HG03103 (cell line): ENCODE measurements around the gene ERMP1.
"Not testable (repeated sequence)": the region's sequence is repeated elsewhere in the genome, so short reads cannot be mapped to it uniquely, and the experiment has no call there.

Experiments
- ATAC-seq: cut with Tn5 transposase; IDR thresholded peaks from one replicate; pipeline ENCODE4 v1.9.1; 2021; ENCODE audit warnings: low read depth; ENCODE audit not compliant: unreplicated experiment

The ERMP1 gene

DNA sequence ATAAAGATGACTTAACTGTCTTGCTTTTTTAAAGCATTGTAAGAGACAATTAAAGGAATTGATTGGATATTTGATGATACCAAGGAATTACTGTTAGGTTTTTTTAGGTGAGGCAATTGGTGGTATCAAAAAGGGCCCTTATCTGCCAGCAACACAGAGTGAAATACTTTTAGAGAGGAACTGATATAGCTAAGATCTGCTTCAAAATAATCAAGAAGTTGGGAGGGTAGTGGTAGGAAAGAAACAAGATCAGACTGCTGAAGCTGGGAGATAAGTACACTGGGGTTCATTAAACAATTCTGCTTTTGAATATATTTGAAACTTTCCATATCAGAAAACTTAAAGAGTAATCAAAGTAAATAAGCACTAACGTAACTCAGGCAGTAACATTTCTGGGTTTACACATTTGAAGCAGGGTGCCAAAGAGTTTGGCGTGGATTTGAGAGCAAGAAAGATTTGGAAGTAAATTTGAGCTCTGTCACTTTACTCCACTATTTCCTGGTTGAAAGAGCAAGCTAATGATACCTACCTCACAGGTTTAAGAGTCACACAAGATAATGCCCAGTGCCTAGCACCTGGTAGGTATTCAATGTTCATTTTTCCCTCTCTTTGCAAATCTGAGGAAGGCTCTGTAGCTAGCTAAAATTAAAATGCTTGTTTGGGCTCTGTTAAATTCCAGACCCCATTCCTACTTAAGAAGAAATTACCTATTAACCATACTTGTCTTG lies 6.9 kb downstream of the ERMP1 start:
- ATAC-seq: no peak

DNA sequence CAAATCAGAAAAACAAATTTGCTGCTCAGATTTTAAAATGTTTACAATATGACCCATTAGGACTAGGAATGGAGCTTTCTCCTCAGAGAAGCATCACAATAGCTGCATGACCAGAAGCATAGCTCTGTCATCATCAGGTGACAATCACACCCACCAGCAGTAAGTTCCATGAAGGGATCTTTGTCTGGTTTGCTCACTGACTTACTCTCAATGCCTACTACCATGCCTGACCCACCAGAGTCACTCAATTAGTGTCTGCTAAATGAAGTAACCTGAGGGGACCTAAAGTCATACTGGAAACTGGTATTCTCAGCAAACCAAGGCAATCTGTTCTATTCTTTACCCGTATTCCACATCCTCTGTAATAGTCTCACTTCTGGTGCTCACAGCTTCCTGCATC lies 7.7 kb downstream of the ERMP1 start:
- no peak for ATAC-seq

DNA sequence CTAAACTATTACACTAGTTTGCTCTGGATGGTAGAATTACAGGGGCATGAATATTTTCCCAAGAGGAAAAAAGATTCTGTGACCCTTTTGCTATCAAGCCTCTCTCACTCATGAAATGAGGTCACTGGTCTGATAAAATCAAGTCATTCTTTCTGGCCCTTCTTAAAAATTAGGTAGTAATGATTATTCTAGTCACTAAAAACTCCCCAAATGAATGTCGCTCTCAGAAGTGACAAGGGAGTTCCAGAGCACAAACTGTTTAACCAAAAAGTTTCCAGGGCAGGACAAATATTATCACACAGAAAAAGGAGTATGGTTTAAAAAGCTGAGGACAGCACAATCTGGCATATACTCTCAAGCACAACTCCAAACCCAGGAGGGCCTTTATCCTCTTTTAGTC lies 12.5 kb downstream of the ERMP1 start:
- ATAC-seq: no peak

GRCh38 chr9:5819174-5819573 lies 13.7 kb downstream of the ERMP1 start:
- ATAC-seq: no peak

GRCh38 chr9:5818424-5819142 lies 14.3 kb downstream of the ERMP1 start:
- no peak for ATAC-seq

- no peak for ATAC-seq
Measured at GRCh38 chr9:5817862-5818261, 15.1 kb downstream of the ERMP1 start.

GRCh38 chr9:5815461-5815860 lies 17.5 kb downstream of the ERMP1 start:
- no peak for ATAC-seq

GRCh38 chr9:5813824-5814223 lies 19.1 kb downstream of the ERMP1 start:
- ATAC-seq: no peak

GRCh38 chr9:5811751-5812150 lies 21.2 kb downstream of the ERMP1 start:
- ATAC-seq: no peak

DNA sequence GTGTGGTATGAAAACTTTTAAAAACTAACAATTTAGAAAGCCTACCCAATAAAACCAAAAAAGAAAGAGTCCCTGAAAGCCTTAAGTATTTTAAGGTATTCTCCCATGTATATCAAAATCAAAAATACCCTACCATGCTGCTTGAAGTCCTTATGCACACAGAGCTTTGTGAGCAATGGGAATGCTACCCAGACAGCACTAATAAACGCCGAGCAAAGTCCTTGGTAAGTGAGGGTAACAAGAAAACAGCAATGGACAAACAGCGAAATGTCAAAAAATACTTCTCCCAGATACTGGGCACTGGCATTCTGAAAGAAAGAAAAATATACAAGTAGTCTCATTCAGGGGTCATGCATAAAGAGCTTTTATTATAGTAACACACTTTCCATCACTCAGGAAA lies 27.4 kb downstream of the ERMP1 start:
- ATAC-seq: no peak

GRCh38 chr9:5801739-5802113 lies 31.2 kb downstream of the ERMP1 start:
- no peak for ATAC-seq

DNA sequence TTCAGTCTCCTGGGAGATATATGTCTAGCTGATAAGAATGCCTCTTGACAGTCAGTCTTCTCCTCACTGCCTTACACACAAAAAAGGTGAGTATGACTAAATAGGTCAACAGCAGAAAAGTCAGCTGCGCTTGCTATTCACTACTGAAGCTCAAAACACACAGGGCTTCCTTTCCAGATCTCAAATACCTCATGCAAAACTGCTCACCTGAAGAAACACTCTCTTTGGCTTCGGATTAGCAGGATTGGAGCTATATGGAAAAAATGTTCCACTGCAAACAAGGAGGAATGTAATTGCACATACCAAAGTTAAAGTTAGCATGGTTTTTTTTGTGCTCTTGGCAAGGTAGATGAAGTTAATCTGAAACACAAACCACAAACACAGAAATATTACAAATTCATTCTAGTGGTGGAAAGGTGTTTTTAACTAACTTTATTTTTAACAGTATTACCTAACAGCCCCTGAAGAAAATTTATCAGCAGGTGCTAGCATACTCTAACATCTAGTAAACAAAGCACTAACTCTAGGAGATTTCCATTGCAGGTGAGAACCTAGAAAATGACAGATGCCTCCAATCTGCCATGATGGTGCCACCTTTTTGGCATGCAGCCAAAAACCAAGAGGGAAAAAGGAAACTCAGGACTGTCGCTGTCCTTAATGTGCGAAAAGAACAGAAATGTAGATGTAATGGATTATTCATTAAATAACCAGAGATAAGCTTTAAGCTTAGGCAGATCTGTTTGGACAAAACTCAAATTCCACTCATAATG lies 31.8 kb downstream of the ERMP1 start:
- no peak for ATAC-seq

- ATAC-seq: not testable (repeated sequence)
Measured at GRCh38 chr9:5800378-5800777, 32.5 kb downstream of the ERMP1 start.

GRCh38 chr9:5799314-5799713 lies 33.6 kb downstream of the ERMP1 start:
- ATAC-seq: no peak

DNA sequence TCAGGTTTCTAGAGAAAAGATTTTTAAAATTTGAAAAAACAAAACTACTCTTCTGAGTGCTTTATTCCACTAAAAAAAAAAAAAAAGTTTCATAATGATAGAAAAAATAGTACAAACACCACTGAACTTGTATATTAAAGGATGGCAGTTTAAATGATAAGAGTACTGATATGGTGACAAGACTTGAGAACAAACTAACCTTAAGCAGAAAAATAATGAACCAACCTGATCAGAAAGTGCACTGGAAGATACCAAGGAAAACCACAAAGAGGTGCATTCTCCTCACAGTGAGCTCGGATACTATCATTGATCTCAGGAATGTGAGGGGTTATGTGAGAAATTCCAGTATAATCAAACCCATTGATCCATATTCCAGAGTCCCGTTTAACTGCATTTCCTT lies 34.3 kb downstream of the ERMP1 start:
- no peak for ATAC-seq

GRCh38 chr9:5796298-5796697 lies 36.6 kb downstream of the ERMP1 start:
- ATAC-seq: no peak

DNA sequence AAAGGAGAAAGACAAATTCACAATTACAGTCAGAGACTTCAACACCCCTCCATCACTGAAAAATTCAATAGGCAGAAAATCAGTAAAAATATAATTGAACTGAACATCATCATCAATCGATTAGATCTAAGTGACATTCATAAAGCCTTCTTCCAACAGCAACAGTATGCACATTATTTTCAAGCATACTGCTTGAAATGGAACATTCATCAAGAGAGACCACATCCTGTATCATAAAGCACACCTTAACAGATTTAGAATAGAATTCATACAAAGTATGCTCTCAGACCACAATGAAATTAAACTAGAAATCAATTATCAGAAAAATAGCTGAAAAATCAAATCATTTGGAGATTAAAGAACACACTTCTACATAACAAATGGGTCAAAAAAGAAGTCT lies 39.1 kb downstream of the ERMP1 start:
- no peak for ATAC-seq

GRCh38 chr9:5791870-5792269 lies 41.0 kb downstream of the ERMP1 start:
- no peak for ATAC-seq

DNA sequence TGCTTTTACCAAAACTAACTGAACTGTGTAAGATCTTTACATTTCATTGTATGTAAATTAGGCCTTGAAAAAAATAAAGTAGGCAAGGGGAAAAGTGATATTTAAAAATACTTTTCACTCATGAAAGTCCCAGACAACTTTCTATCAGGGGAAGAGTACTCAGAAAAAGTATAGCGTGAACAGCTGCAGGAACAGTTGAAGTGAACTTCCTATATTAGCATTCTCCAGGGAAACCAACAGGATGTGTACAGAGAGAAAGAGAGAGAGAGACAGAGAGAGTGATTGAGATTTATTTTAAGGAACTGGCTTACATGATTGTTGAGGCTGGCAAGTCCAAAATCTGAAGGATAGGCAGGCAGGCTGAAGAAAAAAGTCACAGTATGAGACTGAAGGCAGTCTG lies 42.0 kb downstream of the ERMP1 start:
- ATAC-seq: no peak

- no peak for ATAC-seq
Measured at GRCh38 chr9:5789489-5789888, 43.4 kb downstream of the ERMP1 start.

GRCh38 chr9:5787759-5788302 lies 45.1 kb downstream of the ERMP1 start:
- no peak for ATAC-seq
